Esophagus squamous epithelium (tissue), 5 donors: ENCODE results near the gene KIAA0753. TPM values are rescaled to one million over a fixed set of nuclear protein-coding genes. Genes with fewer than 3 reads are reported as not detected.

Experiments
- DNase-seq: peaks from one replicate; lab custom pipeline; 2025; lab: John Stamatoyannopoulos, UW
- H3K27ac ChIP-seq, 4 donors: fragments of 200-600 bp; sonication (generic); one replicate each; pipeline ENCODE4 v1.5.1; 2016 to 2019; ENCODE audit warnings: mild to moderate bottlenecking in 1 of 4
- H3K27me3 ChIP-seq, 4 donors: fragments of 200-600 bp; sonication (generic); 1 replicate in 3 of 4; 2 replicates in 1 of 4; pipeline versions ENCODE4 v1.5.1 to v1.6.0; 2017 to 2021; ENCODE audit warnings: antibody characterized with exemption in 1 of 4
- H3K36me3 ChIP-seq, 3 donors: fragments of 200-600 bp; sonication (generic); one replicate each; pipeline ENCODE4 v1.5.1; 2016 to 2019
- H3K4me1 ChIP-seq, 3 donors: fragments of 200-600 bp; sonication (generic); one replicate each; pipeline ENCODE4 v1.5.1; 2017 to 2019
- H3K4me3 ChIP-seq, 4 donors: fragments of 200-600 bp; sonication (generic); 1 replicate in 3 of 4; 2 replicates in 1 of 4; pipeline ENCODE4 v1.5.1; 2016 to 2019; ENCODE audit warnings: mild to moderate bottlenecking in 2 of 4, moderate library complexity in 1 of 4
- H3K9me3 ChIP-seq, 3 donors: fragments of 200-600 bp; sonication (generic); one replicate each; pipeline ENCODE4 v1.5.1; 2016 to 2019
- CTCF ChIP-seq, 6 experiments: fragments of 450-650 bp in 4 of 6; fragments of 200-600 bp in 2 of 6; sonication (generic) in 2 of 6; IDR thresholded peaks; one replicate each; pipeline ENCODE4 v1.5.1; 2016 to 2019; ENCODE audit warnings: antibody characterized with exemption in 6 of 6, mild to moderate bottlenecking in 4 of 6, moderate library complexity in 4 of 6
- POLR2A ChIP-seq, 4 donors: fragments of 450-650 bp; IDR thresholded peaks; one replicate each; pipeline ENCODE4 v1.6.1; 2017; ENCODE audit warnings: antibody characterized with exemption in 4 of 4, mild to moderate bottlenecking in 4 of 4, moderate library complexity in 3 of 4
- WGBS, 2 donors: methylation state at CpG; one replicate each; pipeline ENCODE4 v1.1.5; 2018; 5-methylcytosine and 5-hydroxymethylcytosine counted together
- intact Hi-C: fragments of 100-400 bp; cut with DNase I; formaldehyde crosslinking; loops from one replicate; pipeline ENCODE4 v1.15.0; 2022
- total RNA-seq, 4 donors: library from RNA; depleted of rRNA; stranded (reverse); fragments of >200 nt; gene quantifications; one replicate each; pipeline ENCODE4 v1.1.0, GENCODE V29; 2016
- donor health status: DM: yes; HTN: yes; CAD: no.

Gene KIAA0753
- total RNA-seq, 4 donors from 2014 or later = 8.1 to 17.4 (median 11.4) TPM

GRCh38 chr17:6548578-6549330 is 91.8 kb downstream of the KIAA0753 start:
- no peak for DNase-seq
- Histone ChIP-seq H3K4me3 (no peak overlapping the region), H3K4me1 (peaks cover 51 to 92% (median 52%) of the 10 kb centered on the region in 3 donors), H3K36me3 (peaks cover 0 to 2% (median 0%) of the 10 kb centered on the region in 3 donors), H3K27me3 (no peaks in the 10 kb centered on the region), H3K27ac (peak overlapping the region; percentile 19 to 96 (median 80)), H3K9me3 (no peaks in the 10 kb centered on the region)
- WGBS, 2 donors = 10 to 24% methylated on average over 5 to 8 of the region's 11 CpGs
- TF ChIP-seq POLR2A (IDR thresholded peaks at IDR 0.05) = peak in 1 of 4 donors; percentile 14
- no peak for TF ChIP-seq CTCF (IDR thresholded peaks at IDR 0.05)
- intact Hi-C loops = no loop called here

DNA sequence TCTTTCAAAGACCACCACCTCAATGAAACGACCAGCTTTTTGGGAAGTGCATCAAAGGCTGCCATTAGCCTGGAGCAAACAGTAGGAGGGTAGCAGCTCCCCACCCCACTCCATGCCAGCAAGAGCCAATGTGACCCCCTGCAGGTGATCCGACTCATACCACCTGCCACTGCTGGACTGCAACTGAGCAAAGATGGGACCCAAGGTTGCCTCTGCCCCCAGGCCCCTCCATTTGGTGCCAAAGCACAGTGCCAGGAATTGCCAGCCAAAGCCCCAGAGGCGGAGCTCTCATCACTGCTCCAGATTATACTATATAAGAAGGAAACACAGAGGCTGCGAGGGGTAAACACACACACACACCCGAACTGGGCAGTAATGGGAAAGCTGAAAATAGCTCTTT is 92.5 kb downstream of the KIAA0753 start:
- no peak for DNase-seq
- intact Hi-C loops = no loop called here
- no peaks in the 10 kb centered on the region for H3K27me3 ChIP-seq
- H3K27ac ChIP-seq = peak overlapping the region; percentile 19 to 96 (median 80)
- H3K9me3 ChIP-seq = no peaks in the 10 kb centered on the region
- peaks cover 0 to 9% (median 0%) of the 10 kb centered on the region in 3 donors for H3K36me3 ChIP-seq
- H3K4me3 ChIP-seq = no peak overlapping the region
- TF ChIP-seq POLR2A (IDR thresholded peaks at IDR 0.05) (no peak), CTCF (IDR thresholded peaks at IDR 0.05) (no peak)
- WGBS, 2 donors = 22 to 42% methylated on average over 2 to 3 of the region's 5 CpGs
- H3K4me1 ChIP-seq = peaks cover 44 to 84% (median 46%) of the 10 kb centered on the region in 3 donors

GRCh38 chr17:6547336-6547735 is 93.2 kb downstream of the KIAA0753 start:
- 79 to 85% methylated on average over 5 to 6 of the region's 6 CpGs for WGBS, 2 donors
- peaks cover 39 to 77% (median 41%) of the 10 kb centered on the region in 3 donors for H3K4me1 ChIP-seq
- intact Hi-C loops = no loop called here
- TF ChIP-seq POLR2A (IDR thresholded peaks at IDR 0.05) = no peak
- TF ChIP-seq CTCF (IDR thresholded peaks at IDR 0.05) = no peak
- H3K27me3 ChIP-seq = no peaks in the 10 kb centered on the region
- H3K27ac ChIP-seq = peak overlapping the region in 1 of 4 donors; percentile 7
- no peaks in the 10 kb centered on the region for H3K9me3 ChIP-seq
- DNase-seq = no peak
- peaks cover 0 to 15% (median 0%) of the 10 kb centered on the region in 3 donors for H3K36me3 ChIP-seq
- H3K4me3 ChIP-seq = no peak overlapping the region

DNA sequence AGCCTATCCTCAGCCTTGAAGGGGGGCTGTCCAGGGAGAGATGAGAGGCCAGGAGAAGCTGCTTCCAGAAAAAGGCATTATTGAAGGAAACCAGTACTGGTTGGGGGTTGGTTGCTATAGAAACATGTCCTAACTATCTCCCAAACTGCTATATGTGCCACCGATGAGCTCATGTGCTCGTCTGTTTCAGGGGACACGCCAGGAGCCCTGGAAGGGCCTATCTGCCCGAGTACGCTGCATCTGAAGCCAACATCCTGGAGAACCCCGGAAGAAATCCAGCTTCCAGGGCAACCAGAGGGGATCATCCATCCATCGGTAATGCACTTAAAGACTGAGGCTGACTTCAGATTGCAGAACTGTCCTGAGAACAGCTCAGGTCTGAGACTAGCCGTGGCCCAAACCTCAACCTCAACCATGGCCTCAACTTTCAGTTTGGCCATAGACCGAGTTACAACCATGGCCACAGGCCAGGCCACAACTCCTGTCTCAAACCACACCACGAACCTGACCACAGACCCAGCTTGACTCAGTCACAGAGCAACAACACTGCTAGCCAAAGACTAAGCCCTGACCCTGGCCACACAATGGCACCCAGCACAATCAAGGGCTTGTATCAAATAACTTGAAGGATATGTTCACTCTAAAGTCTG is 94.3 kb downstream of the KIAA0753 start:
- Histone ChIP-seq H3K4me3 (no peak overlapping the region), H3K27ac (peak overlapping the region in 3 of 4 donors; percentile 17 to 44 (median 25)), H3K36me3 (peaks cover 0 to 20% (median 0%) of the 10 kb centered on the region in 3 donors), H3K9me3 (no peaks in the 10 kb centered on the region), H3K27me3 (no peaks in the 10 kb centered on the region), H3K4me1 (peaks cover 29 to 66% (median 41%) of the 10 kb centered on the region in 3 donors)
- TF ChIP-seq CTCF (IDR thresholded peaks at IDR 0.05) (no peak), POLR2A (IDR thresholded peaks at IDR 0.05) (no peak)
- WGBS, 2 donors = 80 to 88% methylated on average over 1 to 6 of the region's 10 CpGs
- intact Hi-C loops = no loop called here
- DNase-seq = no peak

GRCh38 chr17:6545291-6545690 is 95.2 kb downstream of the KIAA0753 start:
- H3K27ac ChIP-seq = peak overlapping the region in 3 of 4 donors; percentile 17 to 44 (median 25)
- intact Hi-C loops = no loop called here
- no peak for DNase-seq
- peaks cover 21 to 57% (median 35%) of the 10 kb centered on the region in 3 donors for H3K4me1 ChIP-seq
- 27 to 43% methylated on average over 7 to 8 of the region's 8 CpGs for WGBS, 2 donors
- H3K9me3 ChIP-seq = no peaks in the 10 kb centered on the region
- peaks cover 0 to 26% (median 0%) of the 10 kb centered on the region in 3 donors for H3K36me3 ChIP-seq
- no peak overlapping the region for H3K4me3 ChIP-seq
- H3K27me3 ChIP-seq = no peaks in the 10 kb centered on the region
- TF ChIP-seq POLR2A (IDR thresholded peaks at IDR 0.05) = no peak
- no peak for TF ChIP-seq CTCF (IDR thresholded peaks at IDR 0.05)
